GM19467 (cell line): ENCODE measurements around the gene DCAF5.

Source experiments
- ATAC-seq: cut with Tn5 transposase; IDR thresholded peaks from one replicate; pipeline ENCODE4 v1.9.1; 2021; ENCODE audit warnings: mild to moderate bottlenecking, moderate library complexity; ENCODE audit not compliant: unreplicated experiment

DCAF5 gene

GRCh38 chr14:69142101-69142500 lies 10.8 kb downstream of the DCAF5 start:
- no peak for ATAC-seq

DNA sequence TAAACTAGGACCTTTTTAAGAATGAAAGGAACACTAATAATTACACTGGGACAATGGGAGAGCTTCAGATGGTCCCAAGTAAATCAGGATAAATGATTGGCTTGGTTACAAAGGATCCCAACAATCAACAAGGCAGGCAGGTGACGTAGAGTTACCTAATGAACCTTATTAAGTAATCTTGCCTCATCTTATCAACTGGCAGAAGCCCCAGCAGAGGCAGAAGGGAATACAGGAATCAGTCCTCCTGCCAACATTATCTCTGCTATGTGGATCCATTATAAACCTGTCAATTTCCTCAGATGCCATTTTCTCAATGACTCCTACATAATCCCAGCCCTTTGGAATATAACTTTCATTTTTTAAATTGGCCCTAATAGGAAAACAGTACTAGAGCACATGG lies 11.4 kb downstream of the DCAF5 start:
- no peak for ATAC-seq

GRCh38 chr14:69139743-69140142 lies 13.2 kb downstream of the DCAF5 start:
- no peak for ATAC-seq

DNA sequence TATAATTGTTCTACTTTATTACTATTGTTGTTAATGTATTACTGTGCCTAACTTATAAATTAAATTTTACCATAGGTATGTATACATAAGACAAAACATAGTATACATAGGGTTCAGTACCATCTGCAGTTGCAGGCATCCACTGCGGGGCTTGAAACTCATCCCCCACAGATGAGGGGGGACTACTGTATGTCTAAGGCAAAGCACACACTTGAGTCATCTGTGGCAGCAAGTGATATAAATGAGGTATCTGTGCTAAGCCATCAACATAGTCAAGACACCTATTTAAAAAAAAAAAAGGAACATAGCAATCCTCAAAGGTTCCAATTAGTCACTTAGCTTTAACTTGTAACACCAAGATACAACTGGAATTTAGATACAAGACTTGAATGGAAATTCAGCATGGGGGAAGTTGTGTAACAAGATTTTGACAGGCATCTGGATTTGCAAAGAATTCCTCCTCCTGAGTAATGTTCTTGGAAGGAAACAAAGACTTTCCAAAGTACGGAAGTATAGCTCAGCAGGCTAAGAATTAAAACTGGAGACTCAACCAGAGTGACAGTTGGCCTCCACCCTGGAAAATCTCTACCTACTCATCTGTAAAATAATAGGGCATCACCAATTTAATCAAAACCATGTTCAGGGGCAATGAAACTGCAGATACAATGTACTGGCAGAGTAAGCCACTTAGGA lies 14.9 kb downstream of the DCAF5 start:
- no peak for ATAC-seq

- no peak for ATAC-seq
These were observed 15.5 kb downstream of the DCAF5 start for GRCh38 chr14:69137416-69137815.

- no peak for ATAC-seq
These were observed 17.8 kb downstream of the DCAF5 start for GRCh38 chr14:69135133-69135532.

DNA sequence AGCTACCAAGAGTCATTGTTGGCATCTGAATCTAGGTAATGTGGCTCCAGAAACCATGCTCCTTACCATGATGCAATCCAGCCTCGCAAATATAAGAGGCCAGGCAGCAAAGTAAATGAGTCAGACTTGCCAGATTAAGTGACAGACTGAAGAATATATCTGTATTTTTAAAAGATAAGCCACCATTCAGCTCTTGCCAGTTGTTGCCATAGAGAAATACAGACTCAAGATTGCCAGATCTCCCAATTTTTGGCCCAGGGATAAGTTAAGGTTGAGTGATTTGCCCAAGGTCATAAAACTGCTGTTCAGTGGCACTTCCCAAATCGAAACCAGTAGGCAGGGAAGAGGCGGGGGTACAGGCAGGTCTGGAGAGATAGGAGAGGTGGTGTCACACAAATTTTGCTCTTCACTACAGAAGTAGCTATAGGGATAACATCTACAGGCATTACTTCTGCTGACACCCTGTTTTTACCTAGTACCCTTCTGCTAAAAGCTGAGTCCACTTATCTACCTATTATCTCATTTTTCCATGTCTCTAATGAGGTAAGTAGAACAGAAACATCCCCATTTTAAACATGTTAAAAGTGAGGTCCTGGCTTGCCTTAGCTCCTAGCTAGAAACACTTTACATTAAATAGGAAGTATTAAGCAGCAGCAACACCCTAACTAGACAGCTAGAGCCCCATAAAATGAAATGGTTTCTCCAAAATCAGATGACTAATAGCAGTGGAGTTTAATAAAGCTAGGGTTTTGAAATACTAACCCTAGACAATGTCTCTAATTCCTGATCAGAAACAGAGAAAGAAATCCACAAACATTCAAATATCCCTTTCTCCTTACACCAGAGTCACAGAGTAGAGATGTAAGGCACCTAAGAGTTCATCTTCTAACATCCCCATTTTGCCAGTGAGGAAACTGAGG lies 19.5 kb downstream of the DCAF5 start:
- no peak for ATAC-seq

- no peak for ATAC-seq
These were observed 20.3 kb downstream of the DCAF5 start for GRCh38 chr14:69132513-69133181.

DNA sequence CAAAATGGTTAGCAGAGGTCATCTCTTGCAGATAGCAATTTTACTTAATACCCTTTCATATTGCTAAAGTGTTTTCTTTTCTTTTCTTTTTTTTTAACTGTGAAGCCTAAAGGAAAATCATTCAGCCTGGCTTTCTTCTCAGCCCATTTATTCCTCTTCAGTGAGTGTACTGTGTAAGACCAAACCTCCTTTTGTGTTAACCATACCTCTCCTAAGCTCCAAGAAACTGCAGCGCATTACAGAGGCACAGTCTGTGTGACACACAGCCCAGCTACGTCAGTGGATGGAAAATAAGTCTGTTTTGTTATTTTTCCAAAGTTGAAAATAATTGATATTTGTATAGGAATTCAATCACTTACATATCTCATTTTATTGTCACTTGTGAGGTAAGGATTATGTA lies 21.7 kb downstream of the DCAF5 start:
- no peak for ATAC-seq

DNA sequence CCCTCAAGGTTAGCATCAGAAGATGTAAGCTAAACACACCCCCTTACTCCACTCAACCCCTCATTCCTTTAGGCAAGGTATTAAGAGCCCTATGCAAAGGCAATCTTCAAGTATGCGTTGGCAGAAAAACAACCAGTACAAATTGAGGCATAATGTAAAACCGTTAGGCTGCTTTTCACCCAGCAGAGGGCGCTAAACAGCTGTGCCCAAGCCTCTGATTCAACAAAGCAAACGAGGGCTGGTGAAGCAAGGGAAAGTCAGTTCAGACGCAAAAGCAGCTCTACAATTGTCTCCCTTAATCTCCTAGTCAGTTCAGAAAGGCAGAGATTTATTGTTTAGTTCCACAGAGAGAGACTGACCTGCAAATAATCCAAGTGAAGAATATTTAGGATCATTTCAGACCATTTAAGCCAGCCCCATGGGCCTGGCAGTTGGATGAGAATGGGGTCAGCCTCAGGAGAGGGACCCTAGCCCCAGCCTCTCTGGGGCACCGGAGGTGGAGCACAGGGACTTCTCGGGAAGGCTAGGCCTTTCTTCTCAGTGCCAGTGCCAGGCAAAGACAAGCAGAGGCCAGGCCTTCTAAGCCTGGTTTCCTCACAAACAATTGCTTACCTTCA lies 23.5 kb downstream of the DCAF5 start:
- no peak for ATAC-seq

GRCh38 chr14:69118305-69118704 lies 34.6 kb downstream of the DCAF5 start:
- no peak for ATAC-seq

- no peak for ATAC-seq
These were observed 35.7 kb downstream of the DCAF5 start for GRCh38 chr14:69117020-69117767.

GRCh38 chr14:69115407-69116185 lies 37.3 kb downstream of the DCAF5 start:
- ATAC-seq: no peak

- no peak for ATAC-seq
These were observed 38.2 kb downstream of the DCAF5 start for GRCh38 chr14:69114763-69115162.

DNA sequence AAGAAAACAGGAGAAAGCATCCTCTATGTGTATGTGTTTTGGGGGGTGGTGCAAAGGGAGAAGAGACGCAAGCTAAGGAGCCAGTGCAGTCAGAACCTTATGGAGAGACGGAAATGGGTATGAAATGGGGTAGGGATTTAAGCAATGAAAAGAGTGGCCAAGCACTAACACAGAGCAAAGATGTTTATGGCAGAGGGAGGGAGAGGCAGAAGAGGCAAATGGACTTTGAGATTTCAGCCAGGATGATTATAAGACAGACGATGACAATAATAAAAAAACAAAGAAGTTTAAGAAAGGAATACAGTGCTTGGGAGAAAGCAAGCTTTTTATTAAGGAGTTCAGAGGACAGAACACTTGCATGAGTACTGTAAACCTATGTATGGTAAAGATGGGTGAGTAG lies 44.6 kb downstream of the DCAF5 start:
- ATAC-seq: no peak

DNA sequence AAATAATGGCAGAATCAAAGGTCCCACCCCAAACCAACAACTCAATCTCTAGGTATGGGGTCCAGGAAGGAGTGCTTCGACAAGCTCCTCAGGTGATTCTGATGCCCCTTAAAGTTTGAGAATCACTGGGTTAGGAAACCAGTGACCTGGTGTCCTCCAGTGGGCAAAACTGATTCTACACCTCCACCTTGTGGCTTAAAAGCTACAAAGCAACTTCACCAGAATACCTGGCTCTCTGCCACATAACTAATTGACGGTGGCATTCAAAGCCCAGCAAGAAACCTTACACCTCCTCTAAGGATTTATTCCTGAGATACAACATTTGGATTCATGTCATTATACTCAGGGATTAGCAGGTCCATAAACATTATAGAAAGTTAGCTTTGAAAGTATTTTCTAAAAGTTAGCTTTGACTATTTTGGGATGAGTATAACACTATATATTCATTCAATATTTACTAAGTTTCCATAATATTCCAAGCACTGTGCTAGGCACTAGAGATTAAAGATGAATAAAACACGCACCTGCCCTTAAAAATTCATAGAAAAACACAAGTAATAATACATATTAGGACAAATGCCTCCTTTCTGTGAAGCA lies 45.4 kb downstream of the DCAF5 start:
- no peak for ATAC-seq

DNA sequence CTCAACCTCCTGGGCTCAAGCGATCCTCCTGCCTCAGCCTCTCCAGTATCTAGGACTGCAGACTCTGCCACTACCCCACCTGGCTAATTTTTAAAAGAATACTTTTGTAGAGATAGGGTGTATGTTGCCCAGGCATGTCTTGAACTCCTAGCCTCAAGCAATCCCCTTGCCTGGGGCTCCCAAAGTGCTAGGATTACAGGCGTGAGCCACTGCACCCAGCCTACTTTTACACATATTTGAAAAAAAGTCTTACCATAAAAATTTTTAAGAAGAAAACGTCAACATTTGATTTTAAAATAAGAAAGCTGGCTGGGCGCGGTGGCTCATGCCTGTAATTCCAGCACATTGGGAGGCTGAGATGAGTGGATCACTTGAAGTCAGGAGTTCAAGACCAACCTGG lies 46.5 kb downstream of the DCAF5 start:
- no peak for ATAC-seq

GRCh38 chr14:69105326-69105725 lies 47.6 kb downstream of the DCAF5 start:
- no peak for ATAC-seq

GRCh38 chr14:69101331-69101826 lies 51.5 kb downstream of the DCAF5 start:
- no peak for ATAC-seq
